ENCODE measurements around the gene CFAP126.
"Not testable (repeated sequence)": the region's sequence is repeated elsewhere in the genome, so short reads cannot be mapped to it uniquely, and the experiment has no call there.

DNA sequence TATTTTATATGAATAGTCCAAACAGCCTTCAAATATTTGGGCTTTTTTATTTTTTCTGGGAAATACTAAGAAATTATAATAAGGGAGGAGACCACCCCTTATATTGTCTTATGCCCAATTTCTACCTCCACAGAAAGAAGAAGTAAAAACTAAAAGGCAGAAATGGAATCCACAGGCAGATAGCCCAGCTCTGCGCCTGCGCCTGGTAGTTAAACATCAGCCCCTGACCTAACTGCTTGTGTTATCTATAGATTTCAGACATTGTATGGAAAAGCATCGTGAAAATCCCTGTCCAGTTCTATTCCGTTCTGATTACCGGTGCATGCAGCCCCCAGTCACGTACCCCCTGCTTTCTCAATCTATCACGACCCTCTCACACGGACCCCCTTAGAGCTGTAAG is 29.4 kb upstream of the CFAP126 start:
- TF ChIP-seq, protein P1, sequence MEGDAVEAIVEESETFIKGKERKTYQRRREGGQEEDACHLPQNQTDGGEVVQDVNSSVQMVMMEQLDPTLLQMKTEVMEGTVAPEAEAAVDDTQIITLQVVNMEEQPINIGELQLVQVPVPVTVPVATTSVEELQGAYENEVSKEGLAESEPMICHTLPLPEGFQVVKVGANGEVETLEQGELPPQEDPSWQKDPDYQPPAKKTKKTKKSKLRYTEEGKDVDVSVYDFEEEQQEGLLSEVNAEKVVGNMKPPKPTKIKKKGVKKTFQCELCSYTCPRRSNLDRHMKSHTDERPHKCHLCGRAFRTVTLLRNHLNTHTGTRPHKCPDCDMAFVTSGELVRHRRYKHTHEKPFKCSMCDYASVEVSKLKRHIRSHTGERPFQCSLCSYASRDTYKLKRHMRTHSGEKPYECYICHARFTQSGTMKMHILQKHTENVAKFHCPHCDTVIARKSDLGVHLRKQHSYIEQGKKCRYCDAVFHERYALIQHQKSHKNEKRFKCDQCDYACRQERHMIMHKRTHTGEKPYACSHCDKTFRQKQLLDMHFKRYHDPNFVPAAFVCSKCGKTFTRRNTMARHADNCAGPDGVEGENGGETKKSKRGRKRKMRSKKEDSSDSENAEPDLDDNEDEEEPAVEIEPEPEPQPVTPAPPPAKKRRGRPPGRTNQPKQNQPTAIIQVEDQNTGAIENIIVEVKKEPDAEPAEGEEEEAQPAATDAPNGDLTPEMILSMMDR (IDR thresholded peaks at IDR 0.05), result not testable (repeated sequence)
- TF ChIP-seq POLR2A (IDR thresholded peaks at IDR 0.05), result not testable (repeated sequence)
